Activated naive CD4-positive, alpha-beta T cell treated with Interleukin-2 at 50 U/mL for 16 hours (primary cell): ENCODE measurements around the gene NBAS.
"Not testable (repeated sequence)": the region's sequence is repeated elsewhere in the genome, so short reads cannot be mapped to it uniquely, and the experiment has no call there.

Experiments used
- DNase-seq: peaks from one replicate; pipeline ENCODE4 v3.0.0-alpha.2; 2020

The NBAS gene

DNA sequence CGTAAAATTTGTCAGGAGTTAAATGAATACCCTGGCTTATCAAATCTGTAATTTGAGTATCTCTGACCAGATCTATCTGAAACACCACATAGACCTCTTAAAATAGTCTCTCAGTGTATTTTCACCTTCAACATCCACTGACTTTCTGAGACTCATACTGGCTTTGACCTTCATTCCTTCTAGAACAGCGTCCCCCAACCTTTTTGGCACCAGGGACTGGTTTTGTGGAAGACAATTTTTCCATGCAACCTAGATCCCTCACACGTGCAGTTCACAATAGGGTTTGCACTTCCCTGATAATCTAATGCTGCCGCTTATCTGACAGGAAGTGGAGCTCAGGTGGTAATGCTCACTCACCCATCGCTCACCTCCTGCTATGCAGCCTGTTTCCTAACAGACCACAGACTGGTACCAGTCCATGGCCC is 3.2 kb downstream of the NBAS start:
- no peak for DNase-seq

GRCh38 chr2:15556311-15556930 is 4.7 kb downstream of the NBAS start:
- no peak for DNase-seq

- DNase-seq, result no peak
Measured at GRCh38 chr2:15555760-15556193, 5.4 kb downstream of the NBAS start.

- DNase-seq, result no peak
Measured at GRCh38 chr2:15554525-15555218, 6.5 kb downstream of the NBAS start.

- DNase-seq, result no peak
Measured at GRCh38 chr2:15553951-15554350, 7.2 kb downstream of the NBAS start.

DNA sequence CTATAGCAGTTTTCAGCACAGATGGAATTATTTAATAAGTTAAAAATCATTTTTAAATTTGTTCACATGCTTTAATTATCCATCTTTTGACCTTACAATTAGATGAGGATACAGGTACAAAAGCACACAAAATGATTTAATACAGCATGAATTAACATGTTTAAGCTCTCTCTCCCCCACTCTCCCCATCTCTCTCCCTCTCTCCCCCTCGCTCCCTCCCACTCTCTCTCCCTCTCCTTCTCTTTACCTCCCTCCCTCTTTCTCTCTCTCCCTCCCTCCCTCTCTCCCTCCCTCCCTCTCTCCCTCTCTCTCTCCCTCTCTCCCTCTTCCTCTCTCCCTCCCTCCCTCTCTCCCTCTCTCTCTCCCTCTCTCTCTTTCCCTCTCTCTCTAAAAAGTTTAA is 7.6 kb downstream of the NBAS start:
- no peak for DNase-seq

DNA sequence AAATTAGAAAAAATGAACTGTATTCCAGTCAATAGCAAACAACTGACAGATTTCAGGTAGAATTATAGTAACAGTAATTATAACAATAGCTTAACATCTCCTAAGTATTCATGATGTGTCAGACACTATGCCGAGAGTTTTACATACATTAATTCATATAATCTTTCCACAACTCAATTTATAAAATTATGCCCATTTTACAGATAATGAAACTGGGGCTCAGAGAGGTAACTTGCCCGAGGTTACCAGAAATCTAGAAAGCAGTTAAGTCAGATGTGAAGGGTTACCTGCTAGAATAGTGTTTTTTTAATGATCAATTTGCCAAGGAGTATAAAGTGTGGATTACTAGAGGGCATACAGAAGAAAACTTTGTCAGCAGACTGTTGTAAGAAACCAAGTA is 12.2 kb downstream of the NBAS start:
- no peak for DNase-seq

DNA sequence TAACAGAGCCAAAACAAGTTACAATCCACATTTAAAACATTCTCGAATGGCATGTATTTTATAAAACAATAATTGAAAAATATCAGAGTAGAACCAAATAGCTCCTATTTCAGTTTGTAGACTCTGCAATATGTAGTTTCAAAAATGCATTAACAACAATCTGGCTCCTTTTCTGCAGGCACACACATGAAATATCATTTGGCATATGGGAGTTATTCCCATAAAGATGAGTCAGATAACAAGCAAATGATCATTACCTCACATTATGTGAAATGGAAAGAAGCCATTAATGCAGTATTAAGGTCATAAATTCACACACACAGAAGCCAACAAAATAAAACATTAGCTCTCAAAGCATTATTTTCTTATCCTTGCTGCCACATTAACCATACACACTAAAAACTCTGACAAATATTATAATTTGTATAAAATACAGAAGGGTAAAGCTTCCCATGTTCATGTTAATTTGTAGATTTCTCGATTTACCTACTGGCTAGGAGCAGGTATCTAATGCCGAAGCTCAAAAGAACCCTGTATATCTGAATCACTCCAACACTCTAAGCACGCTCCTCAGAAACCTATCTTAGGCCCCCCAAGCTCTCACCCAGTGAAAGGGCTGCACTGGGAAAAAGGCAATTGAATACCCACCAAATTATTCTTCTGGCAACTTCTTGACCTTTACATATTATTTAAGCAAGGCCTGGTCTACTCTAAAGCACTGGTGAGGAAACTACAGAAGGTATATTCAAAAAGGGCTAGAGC is 13.8 kb downstream of the NBAS start:
- DNase-seq, result no peak

GRCh38 chr2:15546297-15547098 is 14.6 kb downstream of the NBAS start:
- no peak for DNase-seq

GRCh38 chr2:15544227-15544626 is 16.9 kb downstream of the NBAS start:
- no peak for DNase-seq

GRCh38 chr2:15543541-15543940 is 17.6 kb downstream of the NBAS start:
- DNase-seq, result no peak

- no peak for DNase-seq
Measured at GRCh38 chr2:15543053-15543452, 18.1 kb downstream of the NBAS start.

DNA sequence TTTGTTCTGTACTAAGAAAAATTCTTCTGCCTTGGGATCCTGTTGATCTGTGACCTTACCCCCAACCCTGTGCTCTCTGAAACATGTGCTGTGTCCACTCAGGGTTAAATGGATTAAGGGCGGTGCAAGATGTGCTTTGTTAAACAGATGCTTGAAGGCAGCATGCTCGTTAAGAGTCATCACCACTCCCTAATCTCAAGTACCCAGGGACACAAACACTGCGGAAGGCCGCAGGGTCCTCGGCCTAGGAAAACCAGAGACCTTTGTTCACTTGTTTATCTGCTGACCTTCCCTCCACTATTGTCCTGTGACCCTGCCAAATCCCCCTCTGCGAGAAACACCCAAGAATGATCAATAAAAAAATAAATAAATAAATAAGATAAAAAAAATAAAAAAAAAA is 18.9 kb downstream of the NBAS start:
- DNase-seq, result not testable (repeated sequence)

DNA sequence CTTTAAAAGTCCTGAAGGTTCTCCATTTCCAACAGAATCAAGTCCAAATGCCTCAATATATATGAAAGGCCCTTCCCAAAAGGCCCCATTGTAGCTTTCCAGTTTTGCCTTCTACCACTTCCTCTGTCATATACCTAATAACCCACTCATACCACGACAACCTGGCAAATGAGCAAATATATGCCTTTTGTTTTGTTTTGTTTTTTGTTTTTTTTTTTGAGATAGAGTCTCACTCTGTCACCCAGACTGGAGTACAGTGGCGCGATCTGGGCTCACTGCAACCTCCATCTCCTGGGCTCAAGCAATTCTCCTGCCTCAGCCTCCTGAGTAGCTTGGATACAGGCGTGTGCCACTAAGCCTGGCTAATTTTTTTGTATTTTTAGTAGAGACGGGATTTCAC is 20.6 kb downstream of the NBAS start:
- not testable (repeated sequence) for DNase-seq

GRCh38 chr2:15539999-15540398 is 21.1 kb downstream of the NBAS start:
- no peak for DNase-seq

- no peak for DNase-seq
Measured at GRCh38 chr2:15538792-15539191, 22.3 kb downstream of the NBAS start.

DNA sequence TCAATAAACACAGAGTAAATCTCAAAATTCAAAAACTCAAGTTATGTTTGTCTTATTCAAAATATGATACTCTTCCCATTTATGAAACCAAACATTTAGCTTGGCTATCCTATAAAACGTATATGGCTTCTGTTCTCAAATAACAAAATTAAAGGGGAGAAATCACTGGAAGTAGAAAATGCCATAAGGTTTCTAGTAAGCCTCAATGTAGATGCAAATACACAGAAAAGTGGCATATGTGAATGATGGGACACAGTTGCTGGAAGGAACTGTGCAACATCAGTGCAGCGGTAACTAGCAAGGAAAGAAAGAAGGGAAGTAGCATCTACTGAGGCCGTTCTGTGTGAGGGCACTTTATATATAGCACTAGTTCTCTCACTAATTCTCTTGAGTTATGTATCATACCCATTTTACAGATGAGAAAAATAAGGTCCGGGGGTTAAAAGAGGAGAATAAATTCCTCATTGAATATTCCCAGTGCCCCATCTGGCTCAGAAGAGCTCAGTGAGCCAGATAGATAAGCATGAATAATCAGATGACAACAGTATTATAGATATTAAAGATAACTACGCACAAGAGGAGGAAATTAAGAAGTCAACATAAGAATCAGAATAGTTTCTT is 27.2 kb downstream of the NBAS start:
- DNase-seq, result no peak

DNA sequence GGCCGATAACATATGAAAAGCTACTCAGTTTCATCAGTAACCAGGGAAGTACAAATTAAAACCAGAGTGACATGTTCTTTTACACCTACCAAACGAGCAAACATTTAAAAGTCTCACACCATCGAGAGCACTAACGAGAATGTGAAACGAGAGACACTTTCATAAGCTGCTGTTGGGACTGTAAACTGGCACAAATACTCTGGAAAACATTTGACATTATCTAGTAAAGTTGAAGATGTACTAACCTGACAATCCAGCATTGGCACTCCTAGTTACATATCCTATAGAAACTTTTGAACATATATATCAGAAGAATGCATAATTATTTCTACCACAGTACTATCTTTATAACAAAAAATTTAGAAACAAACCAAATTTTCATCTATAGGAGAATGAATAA is 28.1 kb downstream of the NBAS start:
- DNase-seq, result no peak

- DNase-seq, result no peak
Measured at GRCh38 chr2:15531095-15531854, 29.9 kb downstream of the NBAS start.

- no peak for DNase-seq
Measured at GRCh38 chr2:15527074-15527739, 33.9 kb downstream of the NBAS start.

DNA sequence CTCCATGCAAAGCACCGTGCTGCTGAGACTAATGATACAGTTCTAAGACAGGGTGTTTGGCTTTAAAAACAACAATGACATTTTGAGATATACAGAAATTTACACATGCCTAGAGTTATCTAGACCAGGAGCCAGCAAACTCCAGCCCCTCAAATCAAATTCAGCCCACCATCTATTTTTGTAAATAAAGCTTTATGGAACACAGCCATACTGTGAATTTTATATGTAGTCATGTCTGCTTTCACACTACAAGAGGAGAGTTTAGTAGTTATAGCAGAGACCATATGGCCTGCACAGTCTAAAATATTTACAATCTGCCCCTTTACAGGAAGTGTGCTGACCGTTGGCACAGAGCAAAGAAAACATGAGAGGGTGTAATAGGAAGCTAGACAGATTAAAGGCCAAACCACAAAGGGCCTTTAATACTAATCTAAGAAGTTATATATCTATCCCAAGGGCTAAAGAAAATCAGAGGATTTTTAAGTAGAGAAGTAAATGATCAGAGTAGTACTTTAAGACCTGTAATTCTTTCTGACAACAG is 39.4 kb downstream of the NBAS start:
- DNase-seq, result no peak
